ENCODE results near the gene CACNA2D3. TPM values are rescaled to one million over a fixed set of nuclear protein-coding genes. Genes with fewer than 3 reads are reported as not detected.

The CACNA2D3 gene
- total RNA-seq, 1 donor from 2014 or later = 2.5 TPM

DNA sequence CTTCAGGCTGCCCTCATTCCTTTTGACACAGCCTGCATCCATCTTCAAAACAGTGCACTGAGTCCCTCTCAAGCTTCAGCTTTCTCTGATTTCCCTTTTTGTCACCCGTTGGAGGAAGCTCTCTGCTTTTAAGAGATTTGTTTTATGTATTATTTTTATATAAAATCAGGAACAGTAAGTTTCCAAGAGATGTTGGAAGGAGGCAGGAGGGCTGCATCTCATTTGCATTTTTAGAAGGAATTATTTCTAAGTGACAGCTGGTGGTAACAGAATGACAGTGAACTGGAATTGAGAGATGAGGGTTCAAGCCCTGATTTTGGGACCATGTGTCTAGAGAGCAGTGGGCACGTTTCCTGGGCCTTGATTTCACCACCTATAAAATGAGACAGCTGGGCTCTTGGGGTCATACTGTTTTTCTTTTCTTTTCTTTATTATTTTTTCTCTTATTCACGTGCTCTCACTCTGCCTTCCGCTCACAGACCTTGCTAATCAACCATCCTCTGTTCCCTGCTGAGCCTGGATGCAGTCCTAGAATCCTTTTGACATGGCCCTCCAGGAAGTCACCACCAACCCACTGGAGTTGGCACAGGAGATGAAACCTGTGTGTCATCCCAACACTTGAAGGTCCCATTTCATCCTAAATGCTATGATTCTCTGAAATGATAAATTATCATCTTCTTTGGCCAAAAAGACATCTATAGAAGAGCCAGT lies 148.6 kb downstream of the CACNA2D3 start:
- Mint-ChIP-seq H3K27ac (no peak overlapping the region), H3K36me3 (no peaks in the 10 kb centered on the region), H3K4me3 (no peak overlapping the region), H3K4me1 (ENCODE audit: unreplicated experiment) (peaks cover 4% of the 10 kb centered on the region), H3K9me3 (no peaks in the 10 kb centered on the region), H3K27me3 (peaks cover 22% of the 10 kb centered on the region)
- DNase-seq (ENCODE audit: extremely low spot score, unreplicated experiment) = no peak
- TF ChIP-seq CTCF (conservative IDR thresholded peaks at IDR 0.05) = no peak

GRCh38 chr3:54273791-54274190 lies 151.4 kb downstream of the CACNA2D3 start:
- Mint-ChIP-seq H3K27ac (no peak overlapping the region), H3K36me3 (no peaks in the 10 kb centered on the region), H3K9me3 (no peaks in the 10 kb centered on the region), H3K27me3 (peaks cover 16% of the 10 kb centered on the region), H3K4me1 (ENCODE audit: unreplicated experiment) (peaks cover 4% of the 10 kb centered on the region), H3K4me3 (no peak overlapping the region)
- no peak for DNase-seq (ENCODE audit: extremely low spot score, unreplicated experiment)
- no peak for TF ChIP-seq CTCF (conservative IDR thresholded peaks at IDR 0.05)

DNA sequence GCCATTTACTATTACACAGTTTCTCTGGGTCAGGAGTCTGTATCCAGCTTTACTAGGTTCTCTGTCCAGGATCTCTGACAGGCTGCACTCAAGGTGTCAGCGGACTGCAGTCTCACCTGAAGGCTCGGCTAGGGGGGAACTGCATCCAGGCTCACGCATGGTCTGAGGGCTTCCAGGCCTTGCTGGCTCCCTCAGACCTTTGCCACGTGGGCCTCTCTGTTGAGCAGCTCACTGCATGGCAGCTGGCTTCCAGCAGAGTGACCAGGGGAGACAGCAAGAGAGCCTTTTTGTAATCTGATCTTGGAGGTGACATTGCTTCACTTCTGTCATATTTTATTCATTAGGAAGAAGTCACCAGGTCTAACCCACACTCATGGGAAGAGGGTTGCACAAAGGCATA lies 152.3 kb downstream of the CACNA2D3 start:
- H3K4me1 Mint-ChIP-seq (ENCODE audit: unreplicated experiment) = peaks cover 4% of the 10 kb centered on the region
- H3K36me3 Mint-ChIP-seq = no peaks in the 10 kb centered on the region
- no peak overlapping the region for H3K27ac Mint-ChIP-seq
- no peak overlapping the region for H3K4me3 Mint-ChIP-seq
- H3K27me3 Mint-ChIP-seq = peaks cover 8% of the 10 kb centered on the region
- H3K9me3 Mint-ChIP-seq = no peaks in the 10 kb centered on the region
- DNase-seq (ENCODE audit: extremely low spot score, unreplicated experiment) = no peak
- TF ChIP-seq CTCF (conservative IDR thresholded peaks at IDR 0.05) = no peak

DNA sequence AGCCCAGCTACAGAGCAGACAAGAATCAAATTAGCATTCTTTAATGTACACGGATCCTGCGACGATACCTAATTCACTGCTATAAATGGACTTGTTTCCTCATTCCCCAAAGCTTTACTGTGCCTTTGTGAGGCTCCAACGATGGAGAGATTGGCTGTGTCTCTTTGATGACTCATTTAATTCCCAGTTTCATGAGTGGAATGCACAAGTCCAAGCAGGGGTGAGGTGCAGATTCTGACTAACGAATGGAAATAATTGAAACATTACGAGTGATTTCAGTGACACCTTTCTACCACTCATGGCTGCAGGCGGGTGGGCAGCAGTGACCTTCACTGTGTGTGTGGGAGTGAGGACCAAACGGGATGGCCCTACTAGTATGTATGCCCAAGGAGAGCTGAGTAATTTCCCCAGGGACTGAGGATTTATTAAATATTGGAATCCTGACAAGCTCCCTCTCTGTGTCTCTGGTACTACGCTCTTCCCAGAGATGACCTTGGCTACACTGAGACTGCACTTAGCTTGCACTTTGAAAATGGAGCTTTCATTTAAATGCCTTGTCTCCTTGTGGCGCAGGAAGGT lies 156.7 kb downstream of the CACNA2D3 start:
- Mint-ChIP-seq H3K4me3 (no peak overlapping the region), H3K27me3 (peaks cover 5% of the 10 kb centered on the region), H3K4me1 (ENCODE audit: unreplicated experiment) (peaks cover 4% of the 10 kb centered on the region), H3K36me3 (no peaks in the 10 kb centered on the region), H3K9me3 (no peaks in the 10 kb centered on the region), H3K27ac (no peak overlapping the region)
- no peak for TF ChIP-seq CTCF (conservative IDR thresholded peaks at IDR 0.05)
- no peak for DNase-seq (ENCODE audit: extremely low spot score, unreplicated experiment)

DNA sequence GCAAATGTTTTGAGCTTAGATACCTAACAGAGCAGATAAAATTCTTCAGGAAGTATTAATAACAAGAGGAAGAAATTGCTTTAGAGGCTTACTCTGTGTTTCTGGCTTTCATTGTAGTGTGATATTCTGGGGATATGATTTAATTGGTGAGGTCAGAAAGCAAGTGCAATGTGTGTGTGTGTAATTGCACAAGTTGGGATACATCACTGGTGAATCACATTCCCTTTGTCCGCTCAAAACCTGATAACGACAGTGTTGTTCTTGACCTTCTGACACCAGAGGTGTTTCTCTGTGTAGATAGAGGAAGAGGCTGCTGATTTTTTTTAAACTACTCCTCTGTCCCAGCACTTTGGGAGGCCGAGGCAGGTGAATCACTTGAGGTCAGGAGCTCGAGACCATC lies 161.1 kb downstream of the CACNA2D3 start:
- Mint-ChIP-seq H3K27me3 (peaks cover 5% of the 10 kb centered on the region), H3K27ac (no peak overlapping the region), H3K36me3 (no peaks in the 10 kb centered on the region), H3K4me1 (ENCODE audit: unreplicated experiment) (no peaks in the 10 kb centered on the region), H3K4me3 (no peak overlapping the region), H3K9me3 (no peaks in the 10 kb centered on the region)
- no peak for TF ChIP-seq CTCF (conservative IDR thresholded peaks at IDR 0.05)
- no peak for DNase-seq (ENCODE audit: extremely low spot score, unreplicated experiment)
